ENCODE results near the gene ADORA2A. TPM values are rescaled to one million over a fixed set of nuclear protein-coding genes. Genes with fewer than 3 reads are reported as not detected.

ADORA2A gene
- total and polyA plus RNA-seq, 2 of the 13 experiments (the other 11 are each of a cell fraction or from before 2014, with no cell fraction given): 3.3 to 5.0 TPM

- TF ChIP-seq NR3C1 (CRISPR knock-in tag; IDR thresholded peaks at IDR 0.05) (no peak), AFF4 (CRISPR knock-in tag; IDR thresholded peaks at IDR 0.05) (no peak), SETDB1 (CRISPR knock-in tag; IDR thresholded peaks at IDR 0.05; ENCODE audit: borderline replicate concordance) (no peak), ZSCAN30 (CRISPR knock-in tag; IDR thresholded peaks at IDR 0.05) (no peak), MIXL1 (CRISPR knock-in tag; IDR thresholded peaks at IDR 0.05) (no peak)
Observed at GRCh38 chr22:24380220-24380904, 47.0 kb upstream of the ADORA2A start (continued).

GRCh38 chr22:24380905-24381230 lies 46.5 kb upstream of the ADORA2A start:
- Histone ChIP-seq H3K27me3 (ENCODE audit: control insufficient read depth in 1 of 2, insufficient read depth in 2 of 2, low read length in 2 of 2) (no peaks in the 10 kb centered on the region), H3K9me3 (ENCODE audit: low read length) (no peaks in the 10 kb centered on the region), H3K79me2 (ENCODE audit: insufficient read depth, low read length) (no peaks in the 10 kb centered on the region), H3K4me2 (ENCODE audit: low read depth, low read length) (no peak overlapping the region), H3K27ac (ENCODE audit: extremely low read length, insufficient read depth, low read length) (no peak overlapping the region), H2AFZ (ENCODE audit: low read length) (no peak overlapping the region), H4K20me1 (ENCODE audit: insufficient read depth, low read length) (no peaks in the 10 kb centered on the region; the same call in 1 of the 2 replicates), H3K36me3 (replicated peaks in 1 of 2; ENCODE audit: control insufficient read depth in 1 of 2, insufficient read depth in 2 of 2, low read length in 2 of 2) (peaks cover 2 to 28% of the 10 kb centered on the region in 2 experiments; a peak in 4 of 5 replicates), H3K9ac (ENCODE audit: insufficient read depth, low read depth, low read length) (no peak overlapping the region), H3K4me1 (ENCODE audit: insufficient read depth, low read length) (no peaks in the 10 kb centered on the region), H3K4me3 (replicated peaks in 1 of 3; ENCODE audit: insufficient read depth in 1 of 3, low read depth in 2 of 3, low read length in 3 of 3) (no peak overlapping the region)
- in situ Hi-C loops (cut with HindIII; ENCODE audit: extremely low pct_ligation_motif_present, low pct_unique_long_range_greater_than_20kb) (no loop called here), intact Hi-C loops (cut with micrococcal nuclease; ENCODE audit: unreplicated experiment) (no loop called here)
- WGBS (ENCODE audit: low lambda C conversion rate): 98% methylated on average over 1 of the region's 1 CpG
- ChIA-PET POLR2A (no interaction called here), CTCF (ENCODE audit: low intra/inter-chr PET ratio, low total read pairs) (no interaction called here)
- no TSS peak for BruUV-seq (replicated peaks)
- ATAC-seq (no peak), FAIRE-seq (no peak), DNase-seq (ENCODE audit: low spot score) (no peak)
- TF ChIP-seq NFYB (CRISPR knock-in tag; IDR thresholded peaks at IDR 0.05): no peak
- no peak for TF ChIP-seq SALL1 (CRISPR knock-in tag; IDR thresholded peaks at IDR 0.05)
- TF ChIP-seq SNAI1 (CRISPR knock-in tag; IDR thresholded peaks at IDR 0.05; ENCODE audit: borderline replicate concordance): no peak
- TF ChIP-seq ESRRA (CRISPR knock-in tag; IDR thresholded peaks at IDR 0.05; ENCODE audit: low read depth): no peak
- TF ChIP-seq ATRX (CRISPR knock-in tag; IDR thresholded peaks at IDR 0.05; ENCODE audit: borderline replicate concordance): no peak
- TF ChIP-seq ZNF44 (CRISPR knock-in tag; IDR thresholded peaks at IDR 0.05): no peak
- no peak for TF ChIP-seq EP300 (IDR thresholded peaks at IDR 0.05; ENCODE audit: low read depth in 2 of 2, low read length in 2 of 2)
- no peak for TF ChIP-seq EP300 (CRISPR knock-in tag; IDR thresholded peaks at IDR 0.05; ENCODE audit: borderline replicate concordance)
- no peak for TF ChIP-seq AKAP8 (CRISPR knock-in tag; IDR thresholded peaks at IDR 0.05)
- TF ChIP-seq KLF9 (CRISPR knock-in tag; IDR thresholded peaks at IDR 0.05; ENCODE audit: low read depth): no peak
- TF ChIP-seq IRF9 (CRISPR knock-in tag; IDR thresholded peaks at IDR 0.05; ENCODE audit: borderline replicate concordance): no peak
- TF ChIP-seq BRF2 (CRISPR knock-in tag; IDR thresholded peaks at IDR 0.05): no peak
- TF ChIP-seq ZNF788 (CRISPR knock-in tag; IDR thresholded peaks at IDR 0.05; ENCODE audit: borderline replicate concordance): no peak

All from HepG2 (cell line).